Activated CD4-positive, CD25-positive, alpha-beta regulatory T cell treated with anti-CD3 and anti-CD28 coated beads, Interleukin-2, amount 50 U/mL, for 24 hours (primary cell): Measurements from ENCODE around the gene FCGBP.
"Not testable (repeated sequence)": the region's sequence is repeated elsewhere in the genome, so short reads cannot be mapped to it uniquely, and the experiment has no call there.

ENCODE experiments used
- ATAC-seq, 2 donors: fragments of 150-1000 bp; cut with Tn5 transposase; one replicate each; pipeline ENCODE4 v1.10.0; 2021; ENCODE audit warnings: mild to moderate bottlenecking in 1 of 2, moderate library complexity in 1 of 2

Gene FCGBP

DNA sequence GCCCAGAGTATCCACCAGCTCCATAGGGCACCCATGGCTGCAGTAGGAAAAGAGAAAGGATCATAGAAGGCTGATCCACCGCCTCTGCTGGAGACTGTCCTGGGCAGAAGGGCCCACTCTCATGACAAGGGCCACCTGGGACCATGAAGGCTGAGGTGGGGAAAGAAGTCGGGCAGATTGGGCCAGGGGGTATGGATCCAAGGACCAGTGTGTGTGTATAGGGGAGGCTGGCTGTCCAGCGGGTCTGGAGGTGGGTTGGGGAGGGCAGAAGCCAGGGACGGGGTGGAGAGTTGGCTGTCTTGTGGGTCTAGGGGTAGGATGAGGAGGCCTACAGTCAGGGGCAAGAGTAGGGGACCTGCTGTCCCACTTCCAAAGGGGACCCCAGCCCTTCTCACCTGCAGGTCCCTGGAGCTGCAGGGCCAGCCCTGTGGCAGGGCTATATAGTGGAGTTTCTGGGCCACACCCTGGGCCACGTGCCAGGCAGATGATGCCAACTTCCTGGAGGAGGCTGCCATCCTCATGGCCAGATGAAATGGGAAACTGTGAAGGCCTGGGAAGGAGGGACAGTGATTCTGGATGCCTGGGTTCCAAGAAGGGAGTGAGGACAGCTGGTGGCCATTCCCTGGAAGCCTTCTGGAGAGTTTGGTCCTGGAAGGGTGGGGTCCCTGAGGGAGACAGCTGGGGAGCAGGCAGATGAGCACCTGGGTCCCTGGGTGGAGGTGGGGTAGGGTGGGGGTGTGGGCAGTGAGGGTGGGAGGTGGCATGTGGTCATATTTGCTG is at the start of gene FCGBP:
FCGBP (minus strand) TSS at position 51 of the 780 bp plus-strand sequence.
- ATAC-seq: no peak

DNA sequence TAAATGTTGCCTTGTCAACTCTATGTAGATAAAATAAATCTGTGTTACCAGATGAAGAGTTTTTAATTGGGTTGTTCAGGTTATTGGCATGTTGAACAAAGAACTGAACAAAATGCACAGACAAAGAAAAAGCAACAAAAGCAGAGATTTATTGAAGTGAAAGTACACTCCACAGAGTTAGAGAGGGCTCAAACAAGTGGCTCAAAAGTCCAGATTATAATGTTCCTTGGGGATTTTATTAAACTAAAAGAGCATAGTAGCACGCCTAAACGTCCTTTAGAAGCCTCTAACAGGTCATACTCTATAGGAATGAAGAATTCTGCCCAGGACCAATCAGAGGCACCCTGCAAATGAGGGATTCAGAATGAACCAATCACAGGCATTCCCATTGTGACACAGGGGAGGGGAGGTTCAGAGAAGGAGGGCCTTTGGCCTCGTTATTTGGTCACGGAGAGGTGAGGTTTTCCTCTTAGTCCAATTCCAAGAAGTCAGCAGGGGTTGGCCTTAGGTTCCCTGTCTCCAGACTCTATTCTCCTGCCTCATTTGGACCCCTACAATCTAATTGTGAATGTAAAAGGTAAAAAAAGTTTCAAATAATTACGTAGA is 49.4 kb upstream of the FCGBP start:
- no peak for ATAC-seq

DNA sequence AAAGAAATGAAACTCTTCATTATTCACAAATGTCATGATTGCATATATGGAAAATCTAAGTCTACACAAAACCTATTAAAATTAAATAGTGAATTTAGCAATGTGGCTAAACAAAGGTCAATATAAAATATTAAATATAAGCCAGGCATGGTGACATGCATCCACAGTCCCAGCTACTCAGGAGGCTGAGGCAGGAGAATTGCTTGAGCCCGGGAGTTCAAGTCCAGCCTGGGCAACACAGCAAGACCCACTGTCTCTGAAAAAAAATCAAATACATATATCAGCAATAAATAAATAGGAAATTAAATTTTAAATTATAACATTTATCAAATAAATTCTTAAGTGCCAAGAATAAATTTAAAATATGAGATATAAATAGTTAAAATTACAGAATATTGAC is 48.4 kb upstream of the FCGBP start:
- no peak for ATAC-seq

DNA sequence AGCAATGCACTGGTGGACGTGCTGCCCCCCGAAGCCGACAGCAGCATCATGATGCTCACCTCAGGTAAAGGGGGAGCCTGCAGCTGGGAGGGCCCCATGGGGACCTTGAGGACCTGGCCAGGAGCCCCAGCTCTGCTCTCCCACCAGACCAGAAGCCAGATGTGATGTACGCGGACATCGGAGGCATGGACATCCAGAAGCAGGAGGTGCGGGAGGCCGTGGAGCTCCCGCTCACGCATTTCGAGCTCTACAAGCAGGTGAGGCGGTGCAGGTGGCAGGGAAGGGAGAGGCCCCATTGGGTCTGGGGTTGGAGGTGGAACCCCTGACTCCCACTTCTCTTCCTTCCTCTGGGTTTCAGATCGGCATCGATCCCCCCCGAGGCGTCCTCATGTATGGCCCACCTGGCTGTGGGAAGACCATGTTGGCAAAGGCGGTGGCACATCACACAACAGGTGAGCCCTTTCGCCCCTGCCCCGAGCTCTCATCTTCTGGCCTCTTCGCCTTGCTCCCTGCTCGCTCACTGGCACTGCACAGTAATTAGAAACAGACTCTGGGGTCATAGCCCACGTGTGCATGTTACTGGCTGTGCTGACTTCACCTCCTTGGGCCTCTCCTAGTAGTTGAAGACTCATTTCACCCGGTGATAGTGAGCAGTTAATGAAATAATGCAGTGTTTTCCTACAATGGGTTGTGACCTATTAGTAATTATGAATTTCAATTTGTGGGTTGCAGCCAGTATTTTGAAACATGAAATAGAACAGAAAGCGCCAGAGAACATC is 40.1 kb upstream of the FCGBP start:
- no peak for ATAC-seq

DNA sequence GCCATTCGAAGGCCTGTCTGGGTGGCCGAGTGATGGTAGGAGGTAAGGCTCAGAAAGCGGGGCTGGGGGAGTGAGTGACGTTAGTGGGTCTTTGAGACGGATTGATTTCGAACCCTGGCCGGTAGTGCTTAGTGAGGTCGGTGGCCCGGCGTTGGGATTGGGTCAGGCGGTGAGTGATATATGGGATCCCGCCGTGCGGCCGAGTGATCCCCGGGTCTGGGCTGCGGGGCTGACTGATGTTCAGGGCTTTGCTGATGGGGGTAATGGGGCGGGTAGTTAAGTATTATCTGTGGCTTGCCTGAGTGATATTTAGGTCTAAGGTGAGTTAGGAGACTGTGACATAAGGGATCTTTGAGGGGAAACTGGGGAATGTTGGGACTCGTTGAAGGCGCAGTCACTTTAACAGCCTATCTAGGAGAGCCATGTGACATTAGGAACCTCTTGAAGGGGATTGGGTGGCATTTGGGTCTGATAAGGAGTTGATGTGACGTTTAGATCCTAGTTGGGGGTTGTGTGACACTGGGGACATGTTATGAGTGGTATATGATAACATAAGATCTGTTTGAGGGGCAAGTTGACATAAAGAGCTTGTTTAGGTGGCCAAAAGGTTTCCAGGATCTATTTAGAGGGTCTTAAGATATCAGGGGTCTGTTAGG is 37.1 kb upstream of the FCGBP start:
- ATAC-seq: no peak

DNA sequence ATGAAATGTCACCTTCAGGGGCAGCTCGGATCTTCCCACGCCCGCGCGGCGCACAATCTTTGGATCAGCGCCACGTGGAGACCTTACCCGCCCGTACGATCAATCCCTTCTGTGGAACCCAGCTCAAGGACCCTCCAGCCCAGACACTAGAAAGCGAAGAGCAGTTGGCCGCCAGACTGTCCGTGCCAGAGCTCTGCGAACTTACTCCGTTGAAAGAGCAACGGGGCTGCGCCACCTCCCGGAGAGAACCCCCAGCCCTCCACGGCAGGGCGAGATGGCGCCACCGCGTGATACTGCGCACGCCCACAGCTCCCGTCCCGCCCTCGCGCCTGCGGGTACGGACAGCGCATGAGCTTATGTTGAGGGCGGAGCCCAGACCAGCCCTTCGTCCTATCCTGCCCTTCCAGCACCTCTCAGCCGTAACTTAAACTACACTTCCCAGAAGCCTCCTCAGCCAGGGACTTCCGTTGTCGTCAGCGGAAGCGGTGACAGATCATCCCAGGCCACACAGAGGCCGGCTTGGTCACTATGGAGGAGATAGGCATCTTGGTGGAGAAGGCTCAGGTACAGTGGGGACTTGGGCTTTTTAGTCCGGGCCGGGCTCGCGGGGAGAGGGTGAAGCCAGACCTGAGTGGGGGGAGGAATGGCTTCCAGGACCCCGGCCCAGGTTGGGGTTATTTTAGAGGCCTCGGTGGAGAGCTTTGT is 36.4 kb upstream of the FCGBP start, which contains the start of gene PSMC4:
PSMC4 (plus strand) TSS at position 491 of the 705 bp plus-strand sequence; CDS start at position 529, 38 bp downstream.
- ATAC-seq: peak; percentile 96 to 97

DNA sequence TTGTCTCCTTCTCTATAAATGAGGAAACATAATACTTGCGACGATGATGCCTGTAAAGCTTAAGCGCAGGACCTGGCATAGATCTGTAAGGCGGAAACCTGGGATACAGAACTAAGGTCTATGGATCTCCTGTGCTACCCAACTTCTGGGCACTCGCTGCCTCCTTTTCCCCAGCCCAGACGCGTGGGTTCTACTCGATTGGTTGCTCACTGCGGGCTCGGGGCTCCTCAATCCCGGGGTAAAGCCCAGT is 35.9 kb upstream of the FCGBP start:
- ATAC-seq: peak in 1 of 2 donors; percentile 22

DNA sequence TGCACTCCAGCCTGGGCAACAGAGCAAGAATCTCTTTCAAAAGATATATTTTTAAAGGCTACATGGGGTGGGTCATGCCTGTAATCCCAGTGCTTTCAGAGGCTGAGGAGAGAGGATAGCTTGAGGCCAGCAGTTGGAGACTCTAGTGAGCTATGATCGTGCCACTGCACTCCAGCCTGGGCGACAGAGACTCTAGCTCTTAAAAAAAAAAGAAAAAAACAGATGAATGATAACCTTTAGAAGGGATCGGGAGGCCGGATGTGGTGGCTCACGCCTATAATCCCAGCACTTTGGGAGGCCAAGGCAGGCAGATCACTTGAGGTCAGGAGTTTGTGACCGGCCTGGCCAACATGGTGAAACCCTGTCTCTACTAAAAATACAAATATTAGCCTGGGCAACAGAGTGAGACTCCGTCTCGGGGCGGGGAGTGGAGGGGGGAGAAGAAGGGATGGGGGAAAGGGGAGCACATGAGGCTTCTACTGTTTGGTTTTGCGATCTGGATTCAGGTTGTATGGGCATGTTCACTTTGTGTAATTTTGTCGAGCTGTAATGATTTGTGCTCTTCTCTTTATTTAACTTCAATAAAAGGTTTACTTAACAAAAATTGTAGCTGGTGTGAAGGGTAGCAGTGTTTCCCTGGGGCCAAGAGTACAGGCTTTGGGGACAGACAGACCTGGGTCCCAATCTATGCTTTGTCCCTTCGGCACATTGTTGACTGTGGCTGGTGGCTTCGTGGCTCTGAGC is 35.4 kb upstream of the FCGBP start:
- ATAC-seq: no peak

DNA sequence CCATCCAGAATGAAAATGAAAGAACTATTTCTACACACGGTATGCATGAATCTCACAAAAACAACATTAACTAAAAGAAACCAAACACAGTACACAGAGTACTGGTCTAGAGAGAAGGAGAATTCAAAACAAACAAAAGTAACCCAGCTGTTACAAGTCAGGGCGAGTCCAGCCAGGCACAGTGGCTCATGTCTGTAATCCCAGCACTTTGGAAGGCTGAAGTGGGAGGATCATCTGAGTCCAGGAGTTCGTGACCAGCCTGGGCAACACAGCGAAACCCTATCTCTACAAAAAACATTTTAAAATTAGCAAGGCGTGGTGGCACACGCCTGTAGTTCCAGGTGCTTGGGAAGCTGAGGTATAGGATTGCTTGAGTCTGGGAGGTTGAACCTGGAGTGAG is 34.8 kb upstream of the FCGBP start:
- peak; percentile 3 to 7 for ATAC-seq

DNA sequence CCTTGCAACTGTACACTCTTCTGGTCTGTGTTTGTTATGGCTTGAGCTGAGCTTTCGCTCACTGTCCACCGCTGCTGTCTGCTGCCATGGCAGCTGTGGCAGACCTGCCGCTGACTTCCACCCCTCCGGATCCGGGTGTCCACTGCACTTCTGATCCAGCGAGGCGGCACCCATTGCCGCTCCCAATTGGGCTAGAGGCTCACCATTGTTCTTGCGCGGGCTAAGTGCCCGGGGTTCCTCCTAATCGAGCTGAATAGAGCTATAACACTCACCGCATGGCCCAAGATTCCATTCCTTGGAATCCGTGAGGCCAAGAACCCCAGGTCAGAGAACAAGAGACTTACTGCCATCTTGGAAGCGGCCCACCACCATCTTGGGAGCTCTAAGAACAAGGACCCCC is 34.4 kb upstream of the FCGBP start:
- ATAC-seq: no peak

DNA sequence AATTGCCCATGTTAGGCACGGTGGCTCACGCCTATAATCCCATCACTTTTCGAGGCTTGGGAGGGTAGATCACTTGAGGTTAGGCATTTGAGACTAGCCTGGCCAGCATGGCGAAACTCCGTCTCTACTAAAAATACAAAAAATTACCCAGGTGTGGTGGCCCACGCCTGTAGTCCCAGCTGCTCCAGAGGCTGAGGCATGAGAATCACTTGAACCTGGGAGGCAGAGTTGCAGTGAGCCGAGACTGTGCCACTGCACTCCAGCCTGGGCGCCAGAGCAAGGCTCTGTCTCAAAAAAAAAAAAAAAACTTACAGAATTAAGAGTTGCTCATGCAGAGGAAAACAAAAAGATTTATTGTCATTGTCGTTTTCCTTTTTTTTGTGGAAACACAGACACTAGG is 33.1 kb upstream of the FCGBP start:
- no peak for ATAC-seq

DNA sequence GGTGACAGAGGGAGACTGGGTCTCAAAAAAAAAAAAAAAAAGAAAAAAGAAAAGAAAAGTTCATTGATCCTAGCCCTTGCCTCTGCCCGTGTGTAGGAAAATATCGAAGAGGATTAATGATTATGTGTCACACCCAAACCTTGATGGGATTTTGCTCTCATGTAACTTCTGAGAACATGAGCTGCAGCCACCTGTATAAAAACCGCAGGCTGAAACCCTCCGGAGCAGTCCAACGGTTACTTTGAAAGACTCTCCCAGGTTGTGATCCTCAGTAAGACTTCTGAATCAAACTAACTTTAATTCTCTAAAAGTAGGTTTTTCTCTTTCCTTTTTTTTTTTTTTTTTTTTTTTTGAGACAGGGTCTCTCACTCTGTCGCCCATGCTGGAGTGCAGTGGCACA is 32.2 kb upstream of the FCGBP start:
- ATAC-seq: no peak

DNA sequence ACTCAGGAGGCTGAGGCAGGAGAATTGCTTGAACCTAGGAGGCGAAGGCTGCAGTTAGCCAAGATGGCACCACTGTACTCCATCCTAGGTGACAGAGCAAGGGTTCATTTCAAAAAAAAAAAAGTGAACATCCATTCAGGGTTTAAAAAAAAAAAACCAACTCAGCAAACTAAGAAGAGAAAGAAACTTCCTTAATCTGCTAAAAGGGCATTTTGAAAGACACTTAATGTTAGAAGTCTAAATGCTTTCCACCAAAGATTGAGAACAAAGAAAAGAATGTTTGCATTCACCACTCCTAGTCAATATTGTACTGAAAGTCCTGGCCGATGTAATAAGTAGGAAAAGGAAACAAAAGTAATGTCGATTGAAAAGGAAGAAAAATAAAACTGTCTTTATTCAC is 29.5 kb upstream of the FCGBP start:
- ATAC-seq: no peak

DNA sequence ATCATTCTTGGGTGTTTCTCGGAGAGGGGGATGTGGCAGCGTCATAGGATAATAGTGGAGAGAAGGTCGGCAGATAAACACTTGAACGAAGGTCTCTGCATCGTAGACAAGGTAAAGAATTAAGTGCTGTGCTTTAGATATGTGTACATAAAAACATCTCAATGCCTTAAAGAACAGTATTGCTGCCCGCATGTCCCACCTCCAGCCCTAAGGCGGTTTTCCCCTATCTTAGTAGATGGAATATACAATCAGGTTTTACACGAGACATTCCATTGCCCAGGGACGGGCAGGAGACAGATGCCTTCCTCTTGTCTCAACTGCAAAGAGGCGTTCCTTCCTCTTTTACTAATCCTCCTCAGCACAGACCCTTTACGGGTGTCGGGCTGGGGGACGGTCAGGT is 25.0 kb upstream of the FCGBP start:
- not testable (repeated sequence) for ATAC-seq

DNA sequence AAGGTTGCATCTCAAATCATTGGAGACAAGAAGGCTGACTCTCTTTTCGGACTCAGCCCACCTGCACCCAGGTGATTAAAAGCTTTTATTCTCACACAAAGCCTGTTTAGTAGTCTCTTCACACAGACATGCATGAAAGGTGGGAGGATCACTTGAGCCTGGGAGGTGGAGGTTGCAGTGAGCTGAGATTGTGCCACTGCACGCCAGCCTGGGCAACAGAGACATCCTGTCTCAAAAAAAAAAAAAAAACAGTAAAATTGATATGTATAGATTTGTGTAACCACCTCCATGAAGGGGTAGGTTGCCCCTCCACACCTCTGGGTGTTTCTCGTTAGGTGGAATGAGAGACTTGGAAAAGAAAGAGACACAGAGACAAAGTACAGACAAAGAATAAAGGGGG is 24.5 kb upstream of the FCGBP start:
- not testable (repeated sequence) for ATAC-seq

DNA sequence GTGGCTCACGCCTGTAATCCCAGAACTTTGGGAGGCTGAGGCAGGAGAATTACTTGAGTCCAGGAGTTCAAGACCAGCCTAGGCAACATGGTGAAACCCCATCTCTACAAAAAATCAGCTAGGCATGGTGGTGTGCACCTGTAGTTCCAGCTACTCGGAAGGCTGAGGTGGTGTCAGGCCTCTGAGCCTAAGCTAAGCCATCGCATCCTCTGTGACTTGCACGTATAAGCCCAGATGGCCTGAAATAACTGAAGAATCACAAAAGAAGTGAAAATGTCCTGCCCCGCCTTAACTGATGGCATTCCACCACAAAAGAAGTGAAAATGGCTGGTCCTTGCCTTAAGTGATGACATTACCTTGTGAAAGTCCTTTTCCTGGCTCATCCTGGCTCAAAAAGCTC is 23.5 kb upstream of the FCGBP start:
- not testable (repeated sequence) for ATAC-seq

DNA sequence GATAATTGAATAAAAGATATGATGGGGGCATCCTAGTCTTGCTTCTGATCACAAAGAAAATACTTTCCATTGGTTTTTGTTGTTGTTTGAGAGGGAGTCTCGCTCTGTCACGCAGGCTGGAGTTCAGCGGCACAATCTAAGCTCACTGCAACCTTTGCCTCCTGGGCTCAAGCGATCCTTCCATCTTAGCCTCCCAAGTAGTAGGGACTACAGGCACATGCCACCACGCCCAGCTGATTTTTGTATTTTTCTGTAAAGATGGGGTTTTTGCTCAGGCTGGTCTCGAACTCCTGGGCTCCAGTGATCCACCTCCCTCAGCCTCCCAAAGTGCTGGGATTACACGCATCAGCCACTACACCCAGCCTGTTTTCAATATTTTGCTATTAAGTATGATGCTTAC is 19.5 kb upstream of the FCGBP start:
- ATAC-seq: no peak

DNA sequence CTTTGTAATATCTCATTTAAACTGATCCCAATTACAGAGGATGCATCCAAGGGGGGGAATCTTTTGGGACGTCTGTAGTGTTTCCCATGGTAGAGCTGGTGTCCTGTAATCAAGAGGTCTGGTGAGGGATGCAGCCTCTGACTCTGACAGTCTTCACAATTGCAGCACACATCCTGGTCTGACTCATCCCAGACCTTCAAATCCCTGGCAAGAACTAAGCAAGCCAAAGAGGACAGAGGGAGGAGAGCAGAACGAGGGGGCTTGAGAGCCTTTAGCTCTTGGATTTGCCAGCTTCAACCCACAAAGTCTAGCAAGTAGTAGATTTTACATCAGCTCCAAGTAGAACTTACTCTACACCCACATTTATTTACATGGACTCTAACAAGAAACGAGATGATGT is 17.3 kb upstream of the FCGBP start:
- peak in 1 of 2 donors; percentile 19 for ATAC-seq

DNA sequence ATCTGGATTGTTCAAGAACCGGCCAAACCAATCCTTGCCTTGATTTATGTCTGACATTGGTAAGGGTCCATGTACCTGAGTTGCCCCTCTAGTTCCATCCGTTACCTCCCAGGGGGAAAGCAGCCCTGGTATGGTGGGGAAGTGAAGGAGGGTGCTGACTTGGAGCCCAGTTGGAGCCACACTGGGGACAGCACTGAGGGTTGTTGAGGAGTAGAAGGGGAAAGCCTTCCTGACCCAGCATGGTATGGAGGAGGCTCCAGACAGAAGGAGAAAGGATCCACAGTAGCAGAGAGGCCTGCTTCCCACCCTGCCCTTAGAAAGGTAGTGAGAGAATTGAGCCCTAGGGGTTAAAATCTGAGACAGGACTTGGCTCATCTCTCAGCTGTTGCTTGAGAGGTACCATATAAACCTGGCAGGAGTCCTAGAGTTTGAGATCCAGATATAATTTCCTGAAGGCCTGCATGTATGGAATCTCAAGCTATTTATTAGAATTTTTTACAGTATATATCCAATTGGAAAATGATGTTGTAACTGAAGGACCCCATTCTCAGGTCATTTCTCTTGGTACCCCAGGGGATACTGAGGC is 16.7 kb upstream of the FCGBP start:
- no peak for ATAC-seq

DNA sequence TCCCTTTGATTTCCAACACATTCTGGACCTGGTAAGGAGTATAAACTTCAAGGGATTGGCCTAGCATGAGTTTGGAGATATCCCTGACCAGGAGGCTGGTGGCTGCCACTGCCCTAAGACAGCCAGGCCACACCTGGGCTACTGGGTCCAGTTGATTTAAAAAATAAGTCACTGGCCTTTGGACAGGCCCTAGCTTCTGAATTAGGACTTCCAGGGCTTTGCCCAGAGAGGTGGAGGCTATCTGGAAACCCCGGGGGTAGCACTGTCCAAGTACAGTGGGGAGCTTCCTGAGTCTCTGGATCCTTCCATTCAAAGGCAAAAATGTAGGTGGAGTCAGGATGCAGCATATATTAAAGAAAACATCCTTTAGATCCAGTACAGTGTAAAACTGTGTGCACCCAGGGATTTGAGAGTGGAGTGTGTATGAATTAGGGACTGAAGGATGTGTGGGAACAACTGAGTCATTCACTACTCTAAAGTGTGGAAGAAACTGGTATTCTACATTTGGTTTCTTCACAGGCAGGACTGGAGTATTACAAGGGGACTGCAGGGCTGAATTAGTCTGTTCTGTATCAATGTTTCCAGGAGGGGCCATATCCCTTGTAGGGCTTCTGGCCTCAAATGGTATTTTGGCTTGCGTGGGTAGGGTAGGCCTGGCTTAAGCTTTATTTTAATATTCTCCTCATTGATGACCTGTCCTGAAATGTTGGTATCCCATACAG is 14.8 kb upstream of the FCGBP start:
- peak; percentile 43 to 44 for ATAC-seq

DNA sequence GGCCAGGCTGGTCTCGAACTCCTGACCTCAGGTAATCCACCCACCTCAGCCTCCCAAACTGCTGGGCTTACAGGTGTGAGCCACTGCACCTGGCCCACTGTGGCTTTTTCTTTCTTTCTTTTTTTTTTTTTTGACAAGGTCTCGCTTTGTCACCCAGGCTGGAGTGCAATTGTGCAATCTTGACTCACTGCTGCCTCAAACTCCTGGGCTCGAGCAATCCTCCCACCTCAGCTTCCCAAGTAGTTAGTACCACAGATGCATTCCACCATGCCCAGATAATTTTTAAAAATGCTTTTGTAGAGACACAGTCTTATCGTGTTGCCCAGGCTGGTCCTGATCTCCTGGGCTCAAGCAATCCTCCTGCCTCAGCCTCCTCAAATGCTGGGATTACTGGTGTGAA is 12.1 kb upstream of the FCGBP start:
- no peak for ATAC-seq
